Measurements from ENCODE around the gene RAPSN.

DNA sequence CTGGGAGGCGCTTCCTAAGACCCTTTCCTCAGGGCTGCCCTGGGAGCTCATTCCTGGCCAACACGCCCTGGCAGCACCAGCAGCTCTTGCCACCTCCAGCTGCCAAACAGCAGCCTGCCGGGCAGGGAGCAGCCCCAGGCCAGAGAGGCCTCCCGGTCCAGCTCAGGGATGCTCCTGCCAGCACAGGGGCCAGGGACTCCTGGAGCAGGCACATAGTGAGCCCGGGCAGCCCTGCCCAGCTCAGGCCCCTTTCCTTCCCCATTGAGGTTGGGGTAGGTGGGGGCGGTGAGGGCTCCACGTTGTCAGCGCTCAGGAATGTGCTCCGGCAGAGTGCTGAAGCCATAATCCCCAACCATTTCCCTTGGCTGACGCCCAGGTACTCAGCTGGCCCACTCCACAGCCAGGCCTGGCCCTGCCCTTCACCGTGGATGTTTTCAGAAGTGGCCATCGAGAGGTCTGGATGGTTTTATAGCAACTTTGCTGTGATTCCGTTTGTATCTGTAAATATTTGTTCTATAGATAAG lies 32.9 kb downstream of the RAPSN start:
- TF ChIP-seq, protein P1, sequence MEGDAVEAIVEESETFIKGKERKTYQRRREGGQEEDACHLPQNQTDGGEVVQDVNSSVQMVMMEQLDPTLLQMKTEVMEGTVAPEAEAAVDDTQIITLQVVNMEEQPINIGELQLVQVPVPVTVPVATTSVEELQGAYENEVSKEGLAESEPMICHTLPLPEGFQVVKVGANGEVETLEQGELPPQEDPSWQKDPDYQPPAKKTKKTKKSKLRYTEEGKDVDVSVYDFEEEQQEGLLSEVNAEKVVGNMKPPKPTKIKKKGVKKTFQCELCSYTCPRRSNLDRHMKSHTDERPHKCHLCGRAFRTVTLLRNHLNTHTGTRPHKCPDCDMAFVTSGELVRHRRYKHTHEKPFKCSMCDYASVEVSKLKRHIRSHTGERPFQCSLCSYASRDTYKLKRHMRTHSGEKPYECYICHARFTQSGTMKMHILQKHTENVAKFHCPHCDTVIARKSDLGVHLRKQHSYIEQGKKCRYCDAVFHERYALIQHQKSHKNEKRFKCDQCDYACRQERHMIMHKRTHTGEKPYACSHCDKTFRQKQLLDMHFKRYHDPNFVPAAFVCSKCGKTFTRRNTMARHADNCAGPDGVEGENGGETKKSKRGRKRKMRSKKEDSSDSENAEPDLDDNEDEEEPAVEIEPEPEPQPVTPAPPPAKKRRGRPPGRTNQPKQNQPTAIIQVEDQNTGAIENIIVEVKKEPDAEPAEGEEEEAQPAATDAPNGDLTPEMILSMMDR (IDR thresholded peaks at IDR 0.05; ENCODE audit: poor library complexity, severe bottlenecking) = no peak
- TF ChIP-seq POLR2AphosphoS5 (IDR thresholded peaks at IDR 0.05) = peak; percentile 2

Data from neural cell (in vitro differentiated cells).